Measurements from ENCODE around the gene CREG2.

The CREG2 gene

GRCh38 chr2:101308432-101309210 lies 78.7 kb downstream of the CREG2 start, which contains the start of gene RNF149:
RNF149 (minus strand) TSS chr2:101308701; CDS start chr2:101308588, 113 bp downstream.
- peak; percentile 78 for DNase-seq (ENCODE audit: extremely low read depth, low read depth)
- TF ChIP-seq, protein P1, sequence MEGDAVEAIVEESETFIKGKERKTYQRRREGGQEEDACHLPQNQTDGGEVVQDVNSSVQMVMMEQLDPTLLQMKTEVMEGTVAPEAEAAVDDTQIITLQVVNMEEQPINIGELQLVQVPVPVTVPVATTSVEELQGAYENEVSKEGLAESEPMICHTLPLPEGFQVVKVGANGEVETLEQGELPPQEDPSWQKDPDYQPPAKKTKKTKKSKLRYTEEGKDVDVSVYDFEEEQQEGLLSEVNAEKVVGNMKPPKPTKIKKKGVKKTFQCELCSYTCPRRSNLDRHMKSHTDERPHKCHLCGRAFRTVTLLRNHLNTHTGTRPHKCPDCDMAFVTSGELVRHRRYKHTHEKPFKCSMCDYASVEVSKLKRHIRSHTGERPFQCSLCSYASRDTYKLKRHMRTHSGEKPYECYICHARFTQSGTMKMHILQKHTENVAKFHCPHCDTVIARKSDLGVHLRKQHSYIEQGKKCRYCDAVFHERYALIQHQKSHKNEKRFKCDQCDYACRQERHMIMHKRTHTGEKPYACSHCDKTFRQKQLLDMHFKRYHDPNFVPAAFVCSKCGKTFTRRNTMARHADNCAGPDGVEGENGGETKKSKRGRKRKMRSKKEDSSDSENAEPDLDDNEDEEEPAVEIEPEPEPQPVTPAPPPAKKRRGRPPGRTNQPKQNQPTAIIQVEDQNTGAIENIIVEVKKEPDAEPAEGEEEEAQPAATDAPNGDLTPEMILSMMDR (IDR thresholded peaks at IDR 0.05; ENCODE audit: low read depth, low read length) = no peak

DNA sequence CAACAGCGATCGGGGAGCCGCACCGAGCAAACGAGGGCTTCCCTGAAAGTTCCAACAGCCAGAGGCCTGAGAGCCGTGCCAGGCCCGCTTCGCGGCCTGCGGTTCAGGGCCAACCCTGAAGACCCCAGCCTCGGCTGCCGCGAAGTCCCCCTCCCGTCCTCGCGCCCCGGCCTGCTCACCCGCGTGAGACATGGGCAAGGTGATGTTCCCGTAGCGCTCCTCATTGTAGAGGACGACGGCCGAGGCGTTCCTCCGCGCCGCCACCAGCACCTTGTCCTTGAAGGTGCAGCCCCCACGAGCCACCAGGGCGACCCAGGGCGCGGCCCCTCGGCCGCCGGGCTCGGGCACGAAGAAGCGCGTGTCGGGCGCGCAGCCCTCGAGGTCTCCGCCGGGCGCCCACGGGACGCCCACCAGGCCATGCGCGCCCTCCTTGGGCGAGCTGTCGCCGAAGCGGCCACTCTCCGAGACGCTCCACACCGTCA lies 79.3 kb downstream of the CREG2 start:
- TF ChIP-seq, protein P1 (IDR thresholded peaks at IDR 0.05; ENCODE audit: low read depth, low read length) = no peak
- no peak for DNase-seq (ENCODE audit: extremely low read depth, low read depth)

- DNase-seq (ENCODE audit: extremely low read depth, low read depth) = no peak
- TF ChIP-seq, protein P1 (IDR thresholded peaks at IDR 0.05; ENCODE audit: low read depth, low read length) = no peak
These were observed 79.8 kb downstream of the CREG2 start for GRCh38 chr2:101307503-101307902.

DNA sequence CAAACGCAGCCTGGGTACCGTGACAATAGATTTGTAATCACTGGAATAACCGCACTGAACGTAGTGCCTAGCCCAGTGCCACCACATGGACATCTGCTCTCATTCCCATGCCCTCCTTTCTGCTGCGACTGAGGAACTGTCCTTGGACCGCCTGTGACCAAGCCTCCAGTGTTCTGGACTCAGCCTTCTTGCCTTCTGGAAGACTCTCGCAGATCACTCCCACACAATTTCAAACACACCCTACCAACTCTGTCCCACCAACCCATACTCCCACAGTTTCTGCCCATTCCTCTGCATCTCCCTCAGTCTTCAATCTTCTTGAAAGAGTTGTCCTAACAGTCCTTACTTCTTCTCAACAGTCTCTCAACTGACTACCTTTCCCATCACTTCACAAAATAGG lies 80.9 kb downstream of the CREG2 start:
- no peak for DNase-seq (ENCODE audit: extremely low read depth, low read depth)
- TF ChIP-seq, protein P1 (IDR thresholded peaks at IDR 0.05; ENCODE audit: low read depth, low read length) = no peak

DNA sequence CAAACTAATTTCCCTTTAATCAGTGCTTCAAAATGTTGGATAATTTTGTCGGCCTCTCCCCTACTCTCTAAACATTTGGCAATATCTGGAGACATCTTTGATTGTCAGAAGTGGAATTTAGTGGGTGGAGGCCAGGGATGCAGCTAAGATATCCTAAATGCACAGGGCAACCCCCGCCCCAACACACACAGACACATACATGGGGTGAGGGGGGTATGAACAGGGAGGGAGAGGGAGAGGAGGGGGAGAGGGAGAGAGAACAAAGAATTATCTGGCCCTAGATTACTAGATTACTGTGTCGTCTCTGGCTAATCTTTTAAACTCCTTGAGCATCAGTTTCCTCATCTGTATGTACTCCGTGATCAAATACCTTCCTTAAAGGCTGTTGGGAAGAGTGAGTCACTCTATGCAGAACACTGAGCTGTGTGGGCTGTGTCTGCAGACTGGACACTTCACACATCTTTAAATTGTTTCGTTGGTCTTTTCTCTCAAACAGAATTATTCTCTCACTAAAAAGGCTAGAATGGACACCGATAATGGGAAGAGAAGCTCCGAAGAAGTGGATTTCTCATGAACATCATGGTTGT lies 81.7 kb downstream of the CREG2 start:
- DNase-seq (ENCODE audit: extremely low read depth, low read depth) = no peak
- TF ChIP-seq, protein P1 (IDR thresholded peaks at IDR 0.05; ENCODE audit: low read depth, low read length) = no peak

- TF ChIP-seq, protein P1 (IDR thresholded peaks at IDR 0.05; ENCODE audit: low read depth, low read length) = no peak
- DNase-seq (ENCODE audit: extremely low read depth, low read depth) = no peak
These were observed 82.3 kb downstream of the CREG2 start for GRCh38 chr2:101305035-101305434.

GRCh38 chr2:101303688-101304087 lies 83.6 kb downstream of the CREG2 start:
- TF ChIP-seq, protein P1 (IDR thresholded peaks at IDR 0.05; ENCODE audit: low read depth, low read length) = no peak
- DNase-seq (ENCODE audit: extremely low read depth, low read depth) = no peak

Data from AG09319 (cell line).